K562 (cell line): ENCODE data around the gene PTPN12. TPM values are rescaled to one million over a fixed set of nuclear protein-coding genes. Genes with fewer than 3 reads are reported as not detected.

Experiments used
- JUND ChIP-seq, 2 experiments: IDR thresholded peaks; 2 replicates in 1 of 2; 3 replicates in 1 of 2; pipeline ENCODE4 v1.6.1; 2011; ENCODE audit warnings: borderline replicate concordance in 2 of 2, low read depth in 2 of 2, low read length in 2 of 2, improper control_type of control experiment in 1 of 2, missing biosample characterization in 1 of 2, missing genetic modification characterization in 1 of 2, missing genetic modification reagents in 1 of 2
- NFRKB ChIP-seq: fragments of 450-650 bp; IDR thresholded peaks from 2 replicates; pipeline ENCODE4 v1.6.1; 2016; ENCODE audit warnings: low read depth
- NONO ChIP-seq, 2 experiments: fragments of 200-400 bp in 1 of 2; fragments of 450-650 bp in 1 of 2; formaldehyde crosslinking in 1 of 2; IDR thresholded peaks; 2 replicates each; pipeline ENCODE4 v1.6.1; 2017; ENCODE audit warnings: low read depth in 2 of 2, mild to moderate bottlenecking in 2 of 2, moderate library complexity in 2 of 2, low read length in 1 of 2
- RUNX1 ChIP-seq: sonication (generic); IDR thresholded peaks from 2 replicates; pipeline ENCODE4 v1.6.1; 2016; ENCODE audit warnings: antibody characterized with exemption, low read depth
- ZBTB40 ChIP-seq, 2 experiments: fragments of 450-650 bp in 1 of 2; sonication (generic) in 1 of 2; formaldehyde crosslinking in 1 of 2; IDR thresholded peaks; 2 replicates each; pipeline versions ENCODE4 v1.7.1 to v1.9.0; 2016 to 2022; ENCODE audit warnings: inconsistent platforms in 1 of 2, mild to moderate bottlenecking in 1 of 2, missing genetic modification reagents in 1 of 2
- polyA plus RNA-seq, 8 experiments: library from polyadenylated mRNA; depleted of rRNA in 4 of 8; stranded (reverse) in 5 of 8; unstranded in 3 of 8; fragments of >200 nt; fragmentation: Nextera tagmentation in 2 of 8; fragmentation: Illumina TruSeq in 1 of 8; extraction: Ambion mirVana in 2 of 8; extraction: Trizol in 1 of 8; gene quantifications; 2 replicates each; pipeline versions ENCODE4 v1.2.1 to v1.2.3, GENCODE V29; 2011 to 2014; ENCODE audit warnings: inconsistent platforms in 1 of 8, missing spikeins in 1 of 8
- total RNA-seq, 7 experiments: library from RNA; depleted of rRNA in 6 of 7; stranded (reverse); fragments of >200 nt in 6 of 7; fragmentation: Illumina TruSeq in 2 of 7; extraction: Trizol in 2 of 7; gene quantifications; 2 replicates each; pipeline versions ENCODE4 v1.2.1 to v1.2.3, GENCODE V29; 2011 to 2021; ENCODE audit warnings: low replicate concordance in 1 of 7
- TF ChIP-seq, protein P1 (sequence below): fragments of 450-650 bp; IDR thresholded peaks from 2 replicates; pipeline ENCODE4 v1.6.1; 2016; ENCODE audit warnings: low read depth
- TF ChIP-seq, protein P2 (sequence below): sonication (generic); formaldehyde crosslinking; IDR thresholded peaks from 2 replicates; pipeline ENCODE4 v1.8.0; 2022; ENCODE audit warnings: missing genetic modification reagents, mild to moderate bottlenecking, moderate library complexity, borderline replicate concordance

PTPN12 gene
- total and polyA plus RNA-seq, 9 of the 15 experiments (the other 6 are each of a cell fraction or from before 2014, with no cell fraction given), result 15.3 to 79.8 (median 26.6) TPM

DNA sequence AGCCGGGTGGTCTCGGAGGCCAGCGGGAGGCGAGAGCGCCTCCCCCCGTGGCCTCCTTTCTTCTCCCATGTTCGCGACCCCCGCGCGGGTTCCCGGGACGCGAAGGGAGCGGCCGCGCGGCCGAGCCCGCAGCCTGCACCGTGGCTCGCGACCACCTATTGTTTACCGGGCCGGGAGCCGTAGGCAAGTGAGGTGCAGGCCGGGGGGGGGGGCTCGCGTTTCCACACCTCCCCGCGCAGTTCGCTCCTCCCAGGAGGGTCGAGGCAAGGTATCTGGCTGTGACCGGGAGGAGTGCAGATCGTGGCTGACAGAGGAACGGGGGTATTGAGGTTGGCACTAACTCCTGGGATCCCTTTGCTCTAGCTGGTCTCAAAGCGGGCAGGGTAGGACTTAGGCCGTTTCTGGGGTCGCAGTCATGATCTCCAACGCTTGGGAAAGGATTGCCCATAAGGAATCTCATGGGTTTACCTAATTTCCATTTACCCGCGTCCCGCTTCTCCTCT, 734 bp downstream of the PTPN12 start (continued):
- TF ChIP-seq, protein P1, sequence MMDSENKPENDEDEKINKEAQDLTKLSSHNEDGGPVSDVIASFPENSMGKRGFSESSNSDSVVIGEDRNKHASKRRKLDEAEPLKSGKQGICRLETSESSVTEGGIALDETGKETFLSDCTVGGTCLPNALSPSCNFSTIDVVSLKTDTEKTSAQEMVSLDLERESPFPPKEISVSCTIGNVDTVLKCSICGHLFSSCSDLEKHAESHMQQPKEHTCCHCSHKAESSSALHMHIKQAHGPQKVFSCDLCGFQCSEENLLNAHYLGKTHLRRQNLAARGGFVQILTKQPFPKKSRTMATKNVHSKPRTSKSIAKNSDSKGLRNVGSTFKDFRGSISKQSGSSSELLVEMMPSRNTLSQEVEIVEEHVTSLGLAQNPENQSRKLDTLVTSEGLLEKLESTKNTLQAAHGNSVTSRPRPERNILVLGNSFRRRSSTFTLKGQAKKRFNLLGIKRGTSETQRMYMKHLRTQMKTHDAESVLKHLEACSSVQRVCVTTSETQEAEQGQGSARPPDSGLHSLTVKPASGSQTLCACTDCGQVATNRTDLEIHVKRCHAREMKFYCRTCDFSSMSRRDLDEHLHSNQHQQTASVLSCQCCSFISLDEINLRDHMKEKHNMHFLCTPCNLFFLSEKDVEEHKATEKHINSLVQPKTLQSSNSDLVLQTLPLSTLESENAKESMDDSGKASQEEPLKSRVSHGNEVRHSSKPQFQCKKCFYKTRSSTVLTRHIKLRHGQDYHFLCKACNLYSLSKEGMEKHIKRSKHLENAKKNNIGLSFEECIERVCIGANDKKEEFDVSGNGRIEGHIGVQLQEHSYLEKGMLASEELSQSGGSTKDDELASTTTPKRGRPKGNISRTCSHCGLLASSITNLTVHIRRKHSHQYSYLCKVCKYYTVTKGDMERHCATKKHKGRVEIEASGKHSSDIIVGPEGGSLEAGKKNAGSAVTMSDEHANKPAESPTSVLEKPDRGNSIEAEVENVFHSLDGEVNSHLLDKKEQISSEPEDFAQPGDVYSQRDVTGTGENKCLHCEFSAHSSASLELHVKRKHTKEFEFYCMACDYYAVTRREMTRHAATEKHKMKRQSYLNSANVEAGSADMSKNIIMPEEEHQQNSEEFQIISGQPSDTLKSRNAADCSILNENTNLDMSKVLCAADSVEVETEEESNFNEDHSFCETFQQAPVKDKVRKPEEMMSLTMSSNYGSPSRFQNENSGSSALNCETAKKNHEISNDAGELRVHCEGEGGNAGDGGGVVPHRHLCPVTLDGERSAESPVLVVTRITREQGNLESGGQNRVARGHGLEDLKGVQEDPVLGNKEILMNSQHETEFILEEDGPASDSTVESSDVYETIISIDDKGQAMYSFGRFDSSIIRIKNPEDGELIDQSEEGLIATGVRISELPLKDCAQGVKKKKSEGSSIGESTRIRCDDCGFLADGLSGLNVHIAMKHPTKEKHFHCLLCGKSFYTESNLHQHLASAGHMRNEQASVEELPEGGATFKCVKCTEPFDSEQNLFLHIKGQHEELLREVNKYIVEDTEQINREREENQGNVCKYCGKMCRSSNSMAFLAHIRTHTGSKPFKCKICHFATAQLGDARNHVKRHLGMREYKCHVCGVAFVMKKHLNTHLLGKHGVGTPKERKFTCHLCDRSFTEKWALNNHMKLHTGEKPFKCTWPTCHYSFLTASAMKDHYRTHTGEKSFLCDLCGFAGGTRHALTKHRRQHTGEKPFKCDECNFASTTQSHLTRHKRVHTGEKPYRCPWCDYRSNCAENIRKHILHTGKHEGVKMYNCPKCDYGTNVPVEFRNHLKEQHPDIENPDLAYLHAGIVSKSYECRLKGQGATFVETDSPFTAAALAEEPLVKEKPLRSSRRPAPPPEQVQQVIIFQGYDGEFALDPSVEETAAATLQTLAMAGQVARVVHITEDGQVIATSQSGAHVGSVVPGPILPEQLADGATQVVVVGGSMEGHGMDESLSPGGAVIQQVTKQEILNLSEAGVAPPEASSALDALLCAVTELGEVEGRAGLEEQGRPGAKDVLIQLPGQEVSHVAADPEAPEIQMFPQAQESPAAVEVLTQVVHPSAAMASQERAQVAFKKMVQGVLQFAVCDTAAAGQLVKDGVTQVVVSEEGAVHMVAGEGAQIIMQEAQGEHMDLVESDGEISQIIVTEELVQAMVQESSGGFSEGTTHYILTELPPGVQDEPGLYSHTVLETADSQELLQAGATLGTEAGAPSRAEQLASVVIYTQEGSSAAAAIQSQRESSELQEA, result no peak
- peak; percentile 32; the same call in 1 of the 2 replicates for TF ChIP-seq ZBTB40 (IDR thresholded peaks at IDR 0.05)
- TF ChIP-seq ZBTB40 (CRISPR knock-in tag; IDR thresholded peaks at IDR 0.05), result no peak
- TF ChIP-seq NFRKB, result 0 out of 2 replicates have a peak, but pooled peaks have one; percentile 55
- TF ChIP-seq NONO (IDR thresholded peaks at IDR 0.05; ENCODE audit: low read depth in 2 of 2, low read length in 1 of 2), result 0 out of 4 replicates have a peak, but pooled peaks of 1 of the 2 experiments have one; percentile 34
- no peak for TF ChIP-seq RUNX1
- TF ChIP-seq, protein P2, sequence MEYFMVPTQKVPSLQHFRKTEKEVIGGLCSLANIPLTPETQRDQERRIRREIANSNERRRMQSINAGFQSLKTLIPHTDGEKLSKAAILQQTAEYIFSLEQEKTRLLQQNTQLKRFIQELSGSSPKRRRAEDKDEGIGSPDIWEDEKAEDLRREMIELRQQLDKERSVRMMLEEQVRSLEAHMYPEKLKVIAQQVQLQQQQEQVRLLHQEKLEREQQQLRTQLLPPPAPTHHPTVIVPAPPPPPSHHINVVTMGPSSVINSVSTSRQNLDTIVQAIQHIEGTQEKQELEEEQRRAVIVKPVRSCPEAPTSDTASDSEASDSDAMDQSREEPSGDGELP, result peak; percentile 37; the same call in 1 of the 2 replicates
- no peak for TF ChIP-seq JUND (IDR thresholded peaks at IDR 0.05; ENCODE audit: borderline replicate concordance, low read depth, low read length)
- no peak for TF ChIP-seq JUND (tag; IDR thresholded peaks at IDR 0.05; ENCODE audit: borderline replicate concordance, low read depth, low read length)
